Ishikawa (cell line): ENCODE data around the gene TBC1D9.

Source experiments
- CEBPB ChIP-seq: IDR thresholded peaks from 2 replicates; pipeline ENCODE4 v1.6.1; 2012
- EGR1 ChIP-seq: IDR thresholded peaks from 2 replicates; pipeline ENCODE4 v1.6.1; 2012
- EP300 ChIP-seq: IDR thresholded peaks from 2 replicates; pipeline ENCODE4 v1.6.1; 2012; ENCODE audit warnings: borderline replicate concordance
- FOXM1 ChIP-seq: IDR thresholded peaks from 2 replicates; pipeline ENCODE4 v1.6.1; 2012; ENCODE audit warnings: low read depth, borderline replicate concordance
- MAX ChIP-seq: IDR thresholded peaks from 2 replicates; pipeline ENCODE4 v1.6.1; 2012
- REST ChIP-seq: IDR thresholded peaks from 2 replicates; pipeline ENCODE4 v1.6.1; 2012; ENCODE audit warnings: low read depth, mild to moderate bottlenecking
- TAF1 ChIP-seq: IDR thresholded peaks from 2 replicates; pipeline ENCODE4 v1.6.1; 2012; ENCODE audit warnings: low read depth, mild to moderate bottlenecking
- TEAD4 ChIP-seq: IDR thresholded peaks from 2 replicates; pipeline ENCODE4 v1.6.1; 2012
- USF1 ChIP-seq: IDR thresholded peaks from 2 replicates; pipeline ENCODE4 v1.6.1; 2012
- YY1 ChIP-seq: IDR thresholded peaks from 2 replicates; pipeline ENCODE4 v1.6.1; 2012; ENCODE audit warnings: low read depth

GRCh38 chr4:140607852-140608251 is 148.3 kb downstream of the TBC1D9 start:
- TF ChIP-seq YY1 = no peak
- TF ChIP-seq EP300 = no peak
- no peak for TF ChIP-seq TEAD4
- no peak for TF ChIP-seq TAF1
- TF ChIP-seq MAX = no peak
- TF ChIP-seq CEBPB = no peak
- TF ChIP-seq USF1 = no peak
- no peak for TF ChIP-seq FOXM1
- TF ChIP-seq REST = no peak
- no peak for TF ChIP-seq EGR1
